Measurements from ENCODE around the gene CRMP1. TPM values are rescaled to one million over a fixed set of nuclear protein-coding genes. Genes with fewer than 3 reads are reported as not detected.

CRMP1 gene
- total and polyA plus RNA-seq, 2 of the 8 experiments (the other 6 are each of a cell fraction or from before 2014, with no cell fraction given) = 120 to 131 TPM

- Histone ChIP-seq H3K4me3 (ENCODE audit: extremely low read depth in 1 of 4, insufficient read depth in 2 of 4, low read depth in 3 of 4, low read length in 4 of 4) (no peak overlapping the region), H3K23me2 (ENCODE audit: low read depth, low read length) (no peaks in the 10 kb centered on the region), H3K79me2 (ENCODE audit: control insufficient read depth in 1 of 2, insufficient read depth in 2 of 2, low read length in 2 of 2) (no peaks in the 10 kb centered on the region), H3K36me3 (ENCODE audit: control insufficient read depth in 2 of 4, insufficient read depth in 4 of 4, low read length in 3 of 4) (peaks cover 0 to 3% (median 2%) of the 10 kb centered on the region in 4 experiments; a peak in 3 of 8 replicates), H3K23ac (ENCODE audit: insufficient read length) (no peak overlapping the region), H2BK120ac (replicated peaks; ENCODE audit: low read depth, low read length) (no peak overlapping the region), H3K4ac (replicated peaks; ENCODE audit: insufficient read length, low read depth, low read length) (no peak overlapping the region), H3K14ac (ENCODE audit: insufficient read length) (no peak overlapping the region), H3K4me2 (ENCODE audit: insufficient read depth in 1 of 2, low read depth in 2 of 2, low read length in 2 of 2) (no peak overlapping the region), H3K4me1 (replicated peaks in 1 of 4; ENCODE audit: control insufficient read depth in 3 of 4, insufficient read depth in 4 of 4, low read length in 3 of 4) (no peaks in the 10 kb centered on the region), H3K79me1 (ENCODE audit: low read depth, low read length) (no peaks in the 10 kb centered on the region), H2BK20ac (ENCODE audit: low read length) (no peak overlapping the region), H3K9ac (replicated peaks in 1 of 4; ENCODE audit: extremely low read depth in 1 of 4, low read depth in 3 of 4, low read length in 3 of 4) (no peak overlapping the region), H3K27ac (ENCODE audit: low read depth, low read length) (no peak overlapping the region), H4K5ac (ENCODE audit: insufficient read length, low read depth, low read length) (no peak overlapping the region), H2BK5ac (ENCODE audit: low read depth, low read length) (no peak overlapping the region), H3K27me3 (replicated peaks in 1 of 4; ENCODE audit: control insufficient read depth in 3 of 4, extremely low read depth in 1 of 4, insufficient read depth in 3 of 4, low read length in 3 of 4) (no peaks in the 10 kb centered on the region), H2BK15ac (ENCODE audit: low read length) (no peak overlapping the region), H2BK12ac (ENCODE audit: low read depth, low read length) (no peak overlapping the region), H4K8ac (ENCODE audit: extremely low read depth, insufficient read depth, low read length) (no peak overlapping the region), H2AFZ (ENCODE audit: low read length) (no peak overlapping the region), H4K20me1 (replicated peaks in 1 of 2; ENCODE audit: control insufficient read depth in 1 of 2, insufficient read depth in 2 of 2, low read length in 2 of 2) (peaks cover 0 to 4% of the 10 kb centered on the region in 2 experiments), H4K91ac (replicated peaks; ENCODE audit: insufficient read length, low read length) (no peak overlapping the region), H2AK5ac (ENCODE audit: low read depth, low read length) (no peak overlapping the region), H3K56ac (replicated peaks; ENCODE audit: insufficient read length, low read depth, low read length) (no peak overlapping the region), H3K18ac (ENCODE audit: extremely low read depth, low read length) (no peak overlapping the region), H3K9me3 (ENCODE audit: insufficient read depth in 2 of 2, low read depth in 1 of 2, low read length in 1 of 2) (no peaks in the 10 kb centered on the region; a peak in 1 of 4 replicates)
- no peak for FAIRE-seq
- CTCF ChIA-PET (ENCODE audit: partially characterized antibody) = interaction anchor here (0.6 to 2.0 kb wide), 4 partner anchors 23 to 1391 kb away, joined by 3 to 7 read pairs (median 3); no protein-coding TSS in a partner anchor
- 87% methylated on average over 5 of the region's 6 CpGs; no CpG with 5 or more reads in 1 of the 2 experiments for WGBS, 2 experiments (ENCODE audit: extremely low coverage in 1 of 2, insufficient coverage in 1 of 2, insufficient read length in 1 of 2, insufficient replicate concordance in 2 of 2, low coverage in 1 of 2, low lambda C conversion rate in 2 of 2, missing lambda C conversion rate in 1 of 2)
- POLR2A ChIA-PET (ENCODE audit: partially characterized antibody) = no interaction called here
- no peak for DNase-seq (ENCODE audit: low read depth in 1 of 2, low spot score in 2 of 2)
- TF ChIP-seq ATF2 (IDR thresholded peaks at IDR 0.05; ENCODE audit: low read length) (no peak), CHD2 (IDR thresholded peaks at IDR 0.05; ENCODE audit: low read length) (no peak), MAFK (IDR thresholded peaks at IDR 0.05; ENCODE audit: low read depth, low read length) (no peak), JUN (IDR thresholded peaks at IDR 0.05; ENCODE audit: low read depth, low read length) (no peak)
Measured at GRCh38 chr4:5797866-5798265, 95.0 kb downstream of the CRMP1 start.

All from H1 (cell line).